Endothelial cell of umbilical vein (primary cell): ENCODE measurements around the gene PRDM2. TPM values are rescaled to one million over a fixed set of nuclear protein-coding genes. Genes with fewer than 3 reads are reported as not detected.

Experiments used
- BruUV-seq: library from RNA; stranded (reverse); fragments of 400-500 nt; replicated peaks from 2 replicates; lab custom pipeline; 2021; lab: Mats Ljungman, UMichigan
- CTCF ChIA-PET: fragments of 300-600, 350-600 bp; sonication (Branson Sonifier 250); formaldehyde crosslinking; loops from one replicate; lab custom pipeline; 2021; ENCODE audit warnings: antibody characterized with exemption, inconsistent platforms; lab: Charles Lee
- POLR2A ChIA-PET: fragments of 300-600, 350-600 bp; sonication (Branson Sonifier 250); formaldehyde crosslinking; loops from one replicate; lab custom pipeline; 2021; ENCODE audit warnings: antibody characterized with exemption, inconsistent platforms; lab: Charles Lee
- DNase-seq: peaks from one replicate; pipeline ENCODE4 v3.0.0-alpha.2; 2011; ENCODE audit warnings: low read depth, low spot score
- FAIRE-seq: peaks from 2 replicates; lab custom pipeline; 2011; peaks lifted over from hg19 to GRCh38; lab: Jason Lieb, UNC
- H2AFZ ChIP-seq: 2 replicates; pipeline ENCODE4 v1.6.0; 2012; ENCODE audit warnings: low read depth, low read length, control low read depth, inconsistent platforms
- H3K27ac ChIP-seq: 2 replicates; pipeline ENCODE4 v1.5.1; 2011; ENCODE audit warnings: low read depth, mild to moderate bottlenecking, control low read depth, low read length, moderate library complexity; ENCODE audit not compliant: insufficient read depth
- H3K27me3 ChIP-seq, 2 experiments: 2 replicates each; pipeline versions ENCODE4 v1.6.0 to v1.6.1; 2011; ENCODE audit warnings: low read length in 2 of 2, mixed read lengths in 1 of 2; ENCODE audit not compliant: control insufficient read depth in 2 of 2, insufficient read depth in 2 of 2
- H3K36me3 ChIP-seq, 2 experiments: 2 replicates in 1 of 2; 3 replicates in 1 of 2; pipeline ENCODE4 v1.5.1; 2011; ENCODE audit warnings: low read length in 2 of 2, mild to moderate bottlenecking in 1 of 2, moderate library complexity in 1 of 2; ENCODE audit not compliant: control insufficient read depth in 2 of 2, insufficient read depth in 2 of 2; ENCODE audit errors: extremely low read depth in 1 of 2
- H3K4me1 ChIP-seq: 3 replicates; pipeline ENCODE4 v1.5.1; 2011; ENCODE audit warnings: mild to moderate bottlenecking, low read length; ENCODE audit not compliant: control insufficient read depth, insufficient read depth; ENCODE audit errors: extremely low read depth
- H3K4me2 ChIP-seq: 2 replicates; pipeline ENCODE4 v1.6.1; 2011; ENCODE audit warnings: low read length, control low read depth, mixed read lengths; ENCODE audit not compliant: insufficient read depth
- H3K4me3 ChIP-seq, 3 experiments: fragments of 200-600 bp in 1 of 3; sonication (generic), shearing (Covaris generic) in 1 of 3; replicated peaks in 1 of 3; 2 replicates each; pipeline ENCODE4 v1.5.1; 2011 to 2016; ENCODE audit warnings: control low read depth in 3 of 3, low read length in 3 of 3, mild to moderate bottlenecking in 2 of 3, inconsistent platforms in 1 of 3, low read depth in 1 of 3, moderate library complexity in 1 of 3; ENCODE audit not compliant: insufficient read depth in 1 of 3
- H3K79me2 ChIP-seq: 2 replicates; pipeline ENCODE4 v1.6.0; 2012; ENCODE audit warnings: low read length, inconsistent platforms; ENCODE audit not compliant: control insufficient read depth, insufficient read depth
- H3K9ac ChIP-seq: replicated peaks from 2 replicates; pipeline ENCODE3; 2011; ENCODE audit warnings: low read length, control low read depth; ENCODE audit not compliant: insufficient read depth; ENCODE audit errors: extremely low read depth
- H3K9me1 ChIP-seq: replicated peaks from 3 replicates; pipeline ENCODE4 v1.6.0; 2011; ENCODE audit warnings: mild to moderate bottlenecking, low read length; ENCODE audit not compliant: control insufficient read depth, insufficient read depth; ENCODE audit errors: extremely low read depth
- H3K9me3 ChIP-seq: replicated peaks from 2 replicates; pipeline ENCODE4 v1.5.1; 2012; ENCODE audit warnings: low read length, inconsistent platforms; ENCODE audit not compliant: control insufficient read depth, insufficient read depth
- H4K20me1 ChIP-seq: replicated peaks from 2 replicates; pipeline ENCODE3; 2011; ENCODE audit warnings: mild to moderate bottlenecking, low read length; ENCODE audit not compliant: control insufficient read depth, insufficient read depth; ENCODE audit errors: extremely low read depth
- EZH2 ChIP-seq: IDR thresholded peaks from 2 replicates; pipeline ENCODE4 v1.6.1; 2012; ENCODE audit warnings: borderline replicate concordance, low read depth, mild to moderate bottlenecking, moderate library complexity, low read length, inconsistent platforms; ENCODE audit not compliant: severe bottlenecking
- FOS ChIP-seq: IDR thresholded peaks from 2 replicates; pipeline ENCODE4 v1.6.1; 2011; ENCODE audit warnings: mild to moderate bottlenecking, low read length, moderate library complexity, borderline replicate concordance; ENCODE audit not compliant: insufficient read depth
- GATA2 ChIP-seq: IDR thresholded peaks from 2 replicates; pipeline ENCODE4 v1.7.0; 2011; ENCODE audit warnings: low read depth, mild to moderate bottlenecking, moderate library complexity, mixed read lengths, low read length; ENCODE audit not compliant: insufficient read length, insufficient read depth
- JUN ChIP-seq: IDR thresholded peaks from 2 replicates; pipeline ENCODE4 v1.6.1; 2011; ENCODE audit warnings: borderline replicate concordance, low read depth; ENCODE audit not compliant: insufficient read length, insufficient read depth
- MYC ChIP-seq: IDR thresholded peaks from one replicate; pipeline ENCODE4 v1.6.1; 2011; ENCODE audit warnings: mild to moderate bottlenecking, low read depth, low read length
- POLR2A ChIP-seq: IDR thresholded peaks from 2 replicates; pipeline ENCODE4 v1.6.1; 2012; ENCODE audit warnings: low read depth, mild to moderate bottlenecking, control low read depth, low read length
- POLR2AphosphoS5 ChIP-seq: IDR thresholded peaks from 2 replicates; pipeline ENCODE4 v1.6.1; 2012; ENCODE audit warnings: low read depth, mild to moderate bottlenecking, control low read depth, low read length, moderate library complexity; ENCODE audit not compliant: insufficient read depth
- dilution Hi-C: fragments of 300-500 bp; cut with MboI; formaldehyde crosslinking; loops from one replicate; pipeline ENCODE4 v1.15.0; 2019; ENCODE audit warnings: low sequenced_read_pairs; ENCODE audit not compliant: extremely low pct_ligation_motif_present
- intact Hi-C: fragments of 100-400 bp; cut with micrococcal nuclease; formaldehyde crosslinking; loops from one replicate; pipeline ENCODE4 v1.10.0; 2022
- polyA plus RNA-seq, 4 experiments: library from polyadenylated mRNA; depleted of rRNA in 3 of 4; stranded (reverse) in 3 of 4; unstranded in 1 of 4; fragments of >200 nt; gene quantifications; 2 replicates each; pipeline versions ENCODE4 v1.2.1 to v1.2.3, GENCODE V29; 2011 to 2012; ENCODE audit warnings: missing spikeins in 1 of 4
- total RNA-seq: library from RNA; stranded (reverse); gene quantifications from 2 replicates; pipeline ENCODE4 v1.2.3, GENCODE V29; 2021
- TF ChIP-seq, protein P1 (sequence below): IDR thresholded peaks from 2 replicates; pipeline ENCODE4 v1.6.1; 2011; ENCODE audit not compliant: insufficient read depth, insufficient read length
- TF ChIP-seq, protein P2 (sequence below), 2 donors: IDR thresholded peaks; 1 replicate in 1 of 2; 2 replicates in 1 of 2; pipeline ENCODE4 v1.5.1; 2011; ENCODE audit warnings: low read length in 2 of 2, mild to moderate bottlenecking in 2 of 2, moderate library complexity in 2 of 2, control low read depth in 1 of 2, inconsistent platforms in 1 of 2, low read depth in 1 of 2; ENCODE audit not compliant: insufficient read depth in 1 of 2; ENCODE audit errors: extremely low read depth in 1 of 2

The PRDM2 gene
- total and polyA plus RNA-seq, 2 donors (not counting 3 experiments of a cell fraction or from before 2014, with no cell fraction given), result 11.3 to 35.7 TPM

DNA sequence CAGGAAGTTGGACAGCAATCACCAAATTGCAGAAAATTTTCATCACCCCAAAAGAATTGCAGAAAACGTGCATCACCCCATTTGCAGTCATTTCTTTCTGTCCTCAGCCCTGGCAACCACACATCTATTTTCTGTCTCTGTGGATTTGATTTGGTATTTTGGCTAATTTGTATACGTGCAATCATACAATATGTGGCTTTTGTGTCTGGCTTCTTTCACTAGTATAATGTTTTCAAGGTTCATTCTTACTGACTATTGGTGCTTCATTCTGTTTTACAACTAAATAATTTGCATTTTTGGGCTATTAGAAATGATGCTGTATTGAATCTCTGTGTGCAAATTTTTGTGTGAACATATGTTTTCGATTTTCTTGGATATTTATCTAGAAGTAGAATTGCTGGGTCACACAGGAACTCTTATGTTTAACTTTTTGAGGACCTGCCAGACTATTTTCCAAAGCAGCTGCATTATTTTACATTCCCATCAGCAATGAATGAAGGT lies 24.8 kb upstream of the PRDM2 start:
- H3K9me1 ChIP-seq, result no peaks in the 10 kb centered on the region
- ChIA-PET POLR2A (no interaction called here), CTCF (interaction anchor here (0.8 kb wide), 1 partner anchor 51 kb away, joined by 3 read pairs; no protein-coding TSS in a partner anchor)
- TF ChIP-seq MYC, result no peak
- TF ChIP-seq GATA2, result no peak
- FAIRE-seq (no peak), DNase-seq (no peak)
- intact Hi-C loops (no loop called here), dilution Hi-C loops (no loop called here)
- no peaks in the 10 kb centered on the region for H3K36me3 ChIP-seq
- H3K79me2 ChIP-seq, result no peaks in the 10 kb centered on the region
- H3K4me1 ChIP-seq, result no peaks in the 10 kb centered on the region
- H3K27ac ChIP-seq, result no peak overlapping the region
- no TSS peak for BruUV-seq
- H2AFZ ChIP-seq, result no peak overlapping the region
- no peaks in the 10 kb centered on the region for H3K27me3 ChIP-seq
- H3K4me3 ChIP-seq, result no peak overlapping the region
- H3K4me2 ChIP-seq, result no peak overlapping the region
- no peaks in the 10 kb centered on the region for H3K9me3 ChIP-seq
- no peak overlapping the region for H3K9ac ChIP-seq
- H4K20me1 ChIP-seq, result no peaks in the 10 kb centered on the region

DNA sequence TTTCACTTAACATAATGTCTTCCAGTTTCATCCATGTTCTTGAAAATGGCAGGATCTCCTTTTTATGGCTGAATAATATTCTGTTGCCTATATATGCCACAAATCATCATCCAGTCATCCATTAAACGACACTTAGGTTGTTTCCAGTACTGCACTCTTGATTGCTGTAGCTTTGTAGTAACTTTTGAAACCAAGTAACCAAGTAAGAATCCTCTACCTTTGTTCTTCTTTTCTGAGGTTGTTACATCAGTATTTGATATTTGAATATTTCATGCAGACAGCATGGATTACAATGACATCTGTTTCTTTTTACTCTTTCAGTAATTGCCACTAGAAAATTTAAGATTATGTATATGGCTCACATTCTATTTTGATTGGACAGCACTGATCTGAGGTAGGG lies 22.1 kb upstream of the PRDM2 start:
- intact Hi-C loops, result no loop called here
- Histone ChIP-seq H3K27ac (no peak overlapping the region), H3K4me3 (no peak overlapping the region), H3K27me3 (no peaks in the 10 kb centered on the region), H3K4me1 (no peaks in the 10 kb centered on the region), H3K4me2 (no peak overlapping the region), H3K9me1 (no peaks in the 10 kb centered on the region), H3K9me3 (no peaks in the 10 kb centered on the region), H2AFZ (no peak overlapping the region), H3K36me3 (no peaks in the 10 kb centered on the region), H4K20me1 (no peaks in the 10 kb centered on the region), H3K79me2 (no peaks in the 10 kb centered on the region), H3K9ac (no peak overlapping the region)
- ChIA-PET CTCF (no interaction called here), POLR2A (no interaction called here)
- no TSS peak for BruUV-seq
- dilution Hi-C loops, result no loop called here
- TF ChIP-seq GATA2 (no peak), POLR2AphosphoS5 (no peak), EZH2 (no peak), MYC (no peak), JUN (no peak), POLR2A (no peak), FOS (no peak)
- TF ChIP-seq, protein P1, sequence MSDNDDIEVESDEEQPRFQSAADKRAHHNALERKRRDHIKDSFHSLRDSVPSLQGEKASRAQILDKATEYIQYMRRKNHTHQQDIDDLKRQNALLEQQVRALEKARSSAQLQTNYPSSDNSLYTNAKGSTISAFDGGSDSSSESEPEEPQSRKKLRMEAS, result no peak
- TF ChIP-seq, protein P2, sequence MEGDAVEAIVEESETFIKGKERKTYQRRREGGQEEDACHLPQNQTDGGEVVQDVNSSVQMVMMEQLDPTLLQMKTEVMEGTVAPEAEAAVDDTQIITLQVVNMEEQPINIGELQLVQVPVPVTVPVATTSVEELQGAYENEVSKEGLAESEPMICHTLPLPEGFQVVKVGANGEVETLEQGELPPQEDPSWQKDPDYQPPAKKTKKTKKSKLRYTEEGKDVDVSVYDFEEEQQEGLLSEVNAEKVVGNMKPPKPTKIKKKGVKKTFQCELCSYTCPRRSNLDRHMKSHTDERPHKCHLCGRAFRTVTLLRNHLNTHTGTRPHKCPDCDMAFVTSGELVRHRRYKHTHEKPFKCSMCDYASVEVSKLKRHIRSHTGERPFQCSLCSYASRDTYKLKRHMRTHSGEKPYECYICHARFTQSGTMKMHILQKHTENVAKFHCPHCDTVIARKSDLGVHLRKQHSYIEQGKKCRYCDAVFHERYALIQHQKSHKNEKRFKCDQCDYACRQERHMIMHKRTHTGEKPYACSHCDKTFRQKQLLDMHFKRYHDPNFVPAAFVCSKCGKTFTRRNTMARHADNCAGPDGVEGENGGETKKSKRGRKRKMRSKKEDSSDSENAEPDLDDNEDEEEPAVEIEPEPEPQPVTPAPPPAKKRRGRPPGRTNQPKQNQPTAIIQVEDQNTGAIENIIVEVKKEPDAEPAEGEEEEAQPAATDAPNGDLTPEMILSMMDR (IDR thresholded peaks at IDR 0.05; ENCODE audit: extremely low read depth in 1 of 2, insufficient read depth in 1 of 2, low read depth in 1 of 2, low read length in 2 of 2), result no peak
- FAIRE-seq (no peak), DNase-seq (no peak)
